ENCODE data around the gene SLC51B. TPM values are rescaled to one million over a fixed set of nuclear protein-coding genes. Genes with fewer than 3 reads are reported as not detected.

The SLC51B gene
- polyA plus RNA-seq, 3 donors, result not detected

- H3K79me2 ChIP-seq (ENCODE audit: insufficient read depth, low read length), result no peaks in the 10 kb centered on the region
- H2AFZ ChIP-seq (ENCODE audit: insufficient read depth, low read depth, low read length, poor library complexity, severe bottlenecking), result no peak overlapping the region
- peaks cover 4 to 6% of the 10 kb centered on the region in 2 donors for H3K4me1 ChIP-seq (ENCODE audit: control insufficient read depth in 1 of 2, insufficient read depth in 2 of 2, low read length in 2 of 2)
- peaks cover 40 to 73% (median 43%) of the 10 kb centered on the region in 3 donors for H3K27me3 Mint-ChIP-seq (ENCODE audit: low read depth in 3 of 3)
- H4K20me1 ChIP-seq (ENCODE audit: insufficient read depth, low read length), result no peaks in the 10 kb centered on the region
- H3K9me3 Mint-ChIP-seq, result peaks cover 2 to 7% (median 5%) of the 10 kb centered on the region in 7 donors
- peaks cover 5 to 38% of the 10 kb centered on the region in 2 donors for H3K27me3 ChIP-seq (ENCODE audit: control insufficient read depth in 2 of 2, insufficient read depth in 2 of 2, low read length in 2 of 2)
- peaks cover 0 to 3% of the 10 kb centered on the region in 2 donors for H3K36me3 Mint-ChIP-seq
- H3K9ac ChIP-seq (ENCODE audit: insufficient read depth, low read length, poor library complexity, severe bottlenecking), result no peak overlapping the region
- no peak overlapping the region for H3K4me3 Mint-ChIP-seq
- H3K4me3 ChIP-seq (replicated peaks in 1 of 3; ENCODE audit: low read depth in 2 of 3, low read length in 3 of 3), result no peak overlapping the region
- H3K4me1 Mint-ChIP-seq, result peaks cover 12% of the 10 kb centered on the region
- intact Hi-C loops (cut with micrococcal nuclease), result no loop called here
- H3K27ac ChIP-seq (ENCODE audit: low read depth in 1 of 2, low read length in 2 of 2), result no peak overlapping the region
- DNase-seq, result no peak
- H3K9me3 ChIP-seq (replicated peaks in 1 of 2; ENCODE audit: control insufficient read depth in 1 of 2, insufficient read depth in 1 of 2, low read length in 2 of 2), result peaks cover 0 to 7% of the 10 kb centered on the region in 2 donors
- TF ChIP-seq, protein P1, sequence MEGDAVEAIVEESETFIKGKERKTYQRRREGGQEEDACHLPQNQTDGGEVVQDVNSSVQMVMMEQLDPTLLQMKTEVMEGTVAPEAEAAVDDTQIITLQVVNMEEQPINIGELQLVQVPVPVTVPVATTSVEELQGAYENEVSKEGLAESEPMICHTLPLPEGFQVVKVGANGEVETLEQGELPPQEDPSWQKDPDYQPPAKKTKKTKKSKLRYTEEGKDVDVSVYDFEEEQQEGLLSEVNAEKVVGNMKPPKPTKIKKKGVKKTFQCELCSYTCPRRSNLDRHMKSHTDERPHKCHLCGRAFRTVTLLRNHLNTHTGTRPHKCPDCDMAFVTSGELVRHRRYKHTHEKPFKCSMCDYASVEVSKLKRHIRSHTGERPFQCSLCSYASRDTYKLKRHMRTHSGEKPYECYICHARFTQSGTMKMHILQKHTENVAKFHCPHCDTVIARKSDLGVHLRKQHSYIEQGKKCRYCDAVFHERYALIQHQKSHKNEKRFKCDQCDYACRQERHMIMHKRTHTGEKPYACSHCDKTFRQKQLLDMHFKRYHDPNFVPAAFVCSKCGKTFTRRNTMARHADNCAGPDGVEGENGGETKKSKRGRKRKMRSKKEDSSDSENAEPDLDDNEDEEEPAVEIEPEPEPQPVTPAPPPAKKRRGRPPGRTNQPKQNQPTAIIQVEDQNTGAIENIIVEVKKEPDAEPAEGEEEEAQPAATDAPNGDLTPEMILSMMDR (IDR thresholded peaks at IDR 0.05), result no peak
- H3K4me2 ChIP-seq (replicated peaks; ENCODE audit: extremely low read depth, low read length, poor library complexity, severe bottlenecking), result no peak overlapping the region
- 87% methylated on average over 4 of the region's 5 CpGs for WGBS (ENCODE audit: insufficient coverage)
- no peak overlapping the region for H3K27ac Mint-ChIP-seq
- no peaks in the 10 kb centered on the region for H3K36me3 ChIP-seq (replicated peaks in 1 of 2; ENCODE audit: control insufficient read depth in 1 of 2, insufficient read depth in 2 of 2, low read length in 2 of 2)
Measured at GRCh38 chr15:65079580-65079979, 34.4 kb downstream of the SLC51B start.

DNA sequence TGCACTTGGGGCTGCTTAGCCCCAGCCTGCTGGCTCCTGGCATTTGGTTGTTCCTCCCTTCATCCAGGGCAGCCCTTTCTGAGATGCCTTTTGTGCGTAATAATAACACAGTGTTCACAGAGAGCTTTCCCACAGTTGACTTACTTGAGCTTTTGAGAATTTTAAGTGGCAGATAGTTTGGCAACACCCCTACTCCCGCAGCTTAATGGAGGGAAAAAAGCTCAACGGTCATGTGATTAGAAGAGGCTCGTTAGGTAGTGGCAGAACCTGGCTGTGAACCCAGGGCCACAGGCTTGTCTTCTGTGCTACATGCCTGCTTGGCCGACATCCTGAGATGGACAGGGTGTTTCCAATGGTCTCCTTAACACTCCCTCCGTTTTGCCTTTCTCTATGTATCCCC lies 36.1 kb downstream of the SLC51B start:
- H3K27me3 ChIP-seq (ENCODE audit: control insufficient read depth in 2 of 2, insufficient read depth in 2 of 2, low read length in 2 of 2), result peaks cover 5 to 37% of the 10 kb centered on the region in 2 donors
- Mint-ChIP-seq H3K36me3 (peaks cover 0 to 3% of the 10 kb centered on the region in 2 donors), H3K4me1 (peaks cover 12% of the 10 kb centered on the region), H3K9me3 (peaks cover 0 to 7% (median 5%) of the 10 kb centered on the region in 7 donors), H3K27ac (no peak overlapping the region), H3K27me3 (ENCODE audit: low read depth in 3 of 3) (peaks cover 38 to 76% (median 41%) of the 10 kb centered on the region in 3 donors), H3K4me3 (no peak overlapping the region)
- intact Hi-C loops (cut with micrococcal nuclease), result loop anchor here in 1 of 2 donors (10.0 kb wide), 1 partner anchor 346 kb away; no protein-coding TSS in a partner anchor
- no peak overlapping the region for H2AFZ ChIP-seq (ENCODE audit: insufficient read depth, low read depth, low read length, poor library complexity, severe bottlenecking)
- TF ChIP-seq, protein P1 (IDR thresholded peaks at IDR 0.05), result no peak
- no peaks in the 10 kb centered on the region for H3K36me3 ChIP-seq (replicated peaks in 1 of 2; ENCODE audit: control insufficient read depth in 1 of 2, insufficient read depth in 2 of 2, low read length in 2 of 2)
- no peak overlapping the region for H3K9ac ChIP-seq (ENCODE audit: insufficient read depth, low read length, poor library complexity, severe bottlenecking)
- no peaks in the 10 kb centered on the region for H3K79me2 ChIP-seq (ENCODE audit: insufficient read depth, low read length)
- H3K9me3 ChIP-seq (replicated peaks in 1 of 2; ENCODE audit: control insufficient read depth in 1 of 2, insufficient read depth in 1 of 2, low read length in 2 of 2), result peaks cover 0 to 7% of the 10 kb centered on the region in 2 donors
- H3K4me2 ChIP-seq (replicated peaks; ENCODE audit: extremely low read depth, low read length, poor library complexity, severe bottlenecking), result no peak overlapping the region
- H3K4me3 ChIP-seq (replicated peaks in 1 of 3; ENCODE audit: low read depth in 2 of 3, low read length in 3 of 3), result no peak overlapping the region
- no peak overlapping the region for H3K27ac ChIP-seq (ENCODE audit: low read depth in 1 of 2, low read length in 2 of 2)
- no peak for DNase-seq
- no peaks in the 10 kb centered on the region for H4K20me1 ChIP-seq (ENCODE audit: insufficient read depth, low read length)
- 93% methylated on average over 5 of the region's 6 CpGs for WGBS (ENCODE audit: insufficient coverage)
- peaks cover 4 to 6% of the 10 kb centered on the region in 2 donors for H3K4me1 ChIP-seq (ENCODE audit: control insufficient read depth in 1 of 2, insufficient read depth in 2 of 2, low read length in 2 of 2)
